ENCODE results near the gene PES1. TPM values are rescaled to one million over a fixed set of nuclear protein-coding genes. Genes with fewer than 3 reads are reported as not detected.
"Not testable (repeated sequence)": the region's sequence is repeated elsewhere in the genome, so short reads cannot be mapped to it uniquely, and the experiment has no call there.

PES1 gene
- total RNA-seq, 4 donors from 2014 or later: 45.3 to 67.0 (median 58.4) TPM

DNA sequence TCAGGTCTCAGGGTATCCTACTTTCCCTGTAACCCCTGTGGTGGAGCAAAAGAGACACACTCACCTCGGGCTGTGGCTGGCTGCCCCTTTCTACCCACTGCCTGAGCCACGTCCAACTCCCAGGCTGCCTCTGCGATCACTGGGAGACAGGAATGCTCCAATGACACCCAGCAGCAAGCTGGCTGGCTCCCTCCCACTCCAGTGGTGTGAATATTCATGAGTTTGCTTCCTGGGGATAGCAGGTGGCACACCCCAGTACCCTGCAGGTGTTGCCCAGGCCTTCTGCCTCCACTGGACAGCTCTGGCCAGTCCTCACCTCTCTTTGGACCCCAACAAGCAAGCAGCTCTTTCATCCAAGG lies 27.0 kb downstream of the PES1 start:
- 19 to 60% methylated on average over 1 to 2 of the region's 3 CpGs for WGBS, 2 donors
- TF ChIP-seq, protein P1, sequence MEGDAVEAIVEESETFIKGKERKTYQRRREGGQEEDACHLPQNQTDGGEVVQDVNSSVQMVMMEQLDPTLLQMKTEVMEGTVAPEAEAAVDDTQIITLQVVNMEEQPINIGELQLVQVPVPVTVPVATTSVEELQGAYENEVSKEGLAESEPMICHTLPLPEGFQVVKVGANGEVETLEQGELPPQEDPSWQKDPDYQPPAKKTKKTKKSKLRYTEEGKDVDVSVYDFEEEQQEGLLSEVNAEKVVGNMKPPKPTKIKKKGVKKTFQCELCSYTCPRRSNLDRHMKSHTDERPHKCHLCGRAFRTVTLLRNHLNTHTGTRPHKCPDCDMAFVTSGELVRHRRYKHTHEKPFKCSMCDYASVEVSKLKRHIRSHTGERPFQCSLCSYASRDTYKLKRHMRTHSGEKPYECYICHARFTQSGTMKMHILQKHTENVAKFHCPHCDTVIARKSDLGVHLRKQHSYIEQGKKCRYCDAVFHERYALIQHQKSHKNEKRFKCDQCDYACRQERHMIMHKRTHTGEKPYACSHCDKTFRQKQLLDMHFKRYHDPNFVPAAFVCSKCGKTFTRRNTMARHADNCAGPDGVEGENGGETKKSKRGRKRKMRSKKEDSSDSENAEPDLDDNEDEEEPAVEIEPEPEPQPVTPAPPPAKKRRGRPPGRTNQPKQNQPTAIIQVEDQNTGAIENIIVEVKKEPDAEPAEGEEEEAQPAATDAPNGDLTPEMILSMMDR (IDR thresholded peaks at IDR 0.05): no peak
- no peak for TF ChIP-seq POLR2A (IDR thresholded peaks at IDR 0.05)

DNA sequence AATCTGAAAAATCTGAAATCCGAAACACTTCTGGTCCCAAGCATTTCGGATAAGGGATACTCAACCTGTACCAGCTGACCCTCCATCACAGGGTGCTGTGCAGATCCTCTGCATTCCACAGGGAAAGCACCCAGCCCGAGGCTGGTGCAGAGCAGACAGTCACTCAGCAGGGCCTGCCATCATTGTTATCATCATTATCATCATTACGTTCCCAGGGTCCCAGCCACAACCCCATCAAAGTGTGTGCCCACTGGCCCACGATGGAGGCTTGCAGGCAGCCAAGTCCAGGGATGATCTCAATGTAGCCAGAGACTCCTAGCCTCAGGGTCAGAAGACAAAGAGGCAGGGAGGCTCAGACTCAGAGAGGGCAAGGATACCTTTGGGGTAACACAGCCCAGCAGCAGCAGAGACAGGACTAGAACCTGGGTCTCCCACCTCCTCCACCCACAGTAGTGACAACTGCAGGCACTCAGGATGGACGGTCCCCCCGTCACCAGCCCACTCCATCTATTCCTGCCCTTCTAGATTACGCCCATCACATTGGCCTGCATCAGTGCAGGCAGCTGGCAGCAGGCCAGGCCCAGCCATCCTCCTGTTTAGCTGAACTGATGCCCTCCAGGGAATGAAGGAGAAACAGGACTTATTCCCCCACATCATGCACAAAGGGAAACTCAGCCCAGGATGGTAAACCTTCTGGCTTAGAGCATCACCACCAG lies 27.5 kb downstream of the PES1 start:
- TF ChIP-seq POLR2A (IDR thresholded peaks at IDR 0.05): no peak
- TF ChIP-seq, protein P1 (IDR thresholded peaks at IDR 0.05): no peak
- 65 to 80% methylated on average over 4 to 8 of the region's 8 CpGs for WGBS, 2 donors
- DNase-seq: no peak
- Histone ChIP-seq H3K36me3 (no peaks in the 10 kb centered on the region), H3K4me1 (peaks cover 0 to 6% (median 0%) of the 10 kb centered on the region in 3 donors), H3K27me3 (peaks cover 0 to 5% (median 0%) of the 10 kb centered on the region in 4 donors), H3K4me3 (no peak overlapping the region), H3K27ac (no peak overlapping the region), H3K9me3 (no peaks in the 10 kb centered on the region)
- intact Hi-C loops (cut with DNase I): no loop called here

More for the DNA sequence above, 27.0 kb downstream of the PES1 start:
- Histone ChIP-seq H3K27ac (no peak overlapping the region), H3K4me1 (peaks cover 0 to 6% (median 0%) of the 10 kb centered on the region in 3 donors), H3K27me3 (peaks cover 0 to 5% (median 0%) of the 10 kb centered on the region in 4 donors), H3K36me3 (no peaks in the 10 kb centered on the region), H3K9me3 (no peaks in the 10 kb centered on the region), H3K4me3 (no peak overlapping the region)
- intact Hi-C loops (cut with DNase I): no loop called here
- no peak for DNase-seq

DNA sequence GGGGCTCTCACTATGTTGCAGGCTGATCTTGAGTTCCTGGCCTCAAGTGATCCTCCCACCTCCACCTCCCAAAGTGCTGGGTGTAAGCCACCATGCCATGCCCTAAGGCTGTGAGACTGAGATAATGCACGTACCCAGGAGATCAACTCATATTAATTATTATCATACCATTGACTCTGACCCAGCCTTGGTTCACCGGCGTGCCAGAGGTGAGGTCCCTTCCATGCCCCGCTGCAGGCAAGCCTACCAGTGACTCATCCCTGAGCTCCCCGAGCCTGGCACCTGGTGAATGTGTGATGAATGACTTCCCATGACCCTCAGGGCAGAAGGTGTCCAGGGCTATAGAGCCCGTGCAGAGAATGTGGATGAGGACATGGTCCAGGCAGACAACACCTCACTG lies 29.3 kb downstream of the PES1 start:
- Histone ChIP-seq H3K27me3 (peaks cover 0 to 5% (median 0%) of the 10 kb centered on the region in 4 donors), H3K9me3 (no peaks in the 10 kb centered on the region), H3K4me1 (peaks cover 0 to 6% (median 0%) of the 10 kb centered on the region in 3 donors), H3K27ac (no peak overlapping the region), H3K36me3 (no peaks in the 10 kb centered on the region), H3K4me3 (no peak overlapping the region)
- 18 to 26% methylated on average over 2 to 3 of the region's 6 CpGs for WGBS, 2 donors
- intact Hi-C loops (cut with DNase I): no loop called here
- TF ChIP-seq, protein P1 (IDR thresholded peaks at IDR 0.05): no peak
- TF ChIP-seq POLR2A (IDR thresholded peaks at IDR 0.05): no peak
- DNase-seq: no peak

DNA sequence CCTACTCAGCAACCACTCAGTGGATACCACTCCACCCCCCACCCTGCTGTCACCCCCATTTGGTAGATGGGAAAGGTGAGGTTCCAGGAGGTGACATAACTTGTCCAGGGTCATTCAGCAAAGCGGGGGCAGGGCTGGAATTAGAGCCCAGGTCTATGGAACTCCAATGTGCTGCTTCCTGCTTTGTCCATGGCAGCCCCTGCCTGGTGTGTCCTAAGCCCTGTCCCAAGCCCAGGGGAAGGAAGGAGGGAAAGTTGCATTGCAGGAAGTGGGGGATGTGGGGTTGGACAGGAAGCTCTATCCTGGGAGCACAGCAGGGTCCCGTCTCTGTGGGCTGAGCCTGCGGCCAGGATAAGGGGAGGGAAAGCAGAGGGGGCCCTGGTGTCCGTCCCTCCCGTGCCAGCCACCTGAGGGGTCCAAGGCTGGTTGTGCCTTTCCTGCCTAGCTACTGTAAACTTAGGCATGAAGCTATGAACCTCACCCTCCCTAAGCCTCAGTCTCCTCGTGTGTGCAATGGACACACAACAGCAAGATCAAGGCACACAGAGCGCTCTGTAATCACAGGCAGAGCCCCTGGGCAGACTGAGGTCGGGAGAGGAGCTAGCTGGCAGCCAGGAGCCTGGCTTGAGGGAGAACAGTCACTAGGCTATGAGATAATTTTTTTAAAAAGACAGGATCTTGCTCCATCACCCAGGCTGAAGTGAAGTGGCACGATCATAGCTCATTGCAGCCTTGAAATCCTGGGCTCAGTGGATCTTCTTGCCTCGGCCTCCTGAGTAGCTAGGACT lies 30.1 kb downstream of the PES1 start:
- intact Hi-C loops (cut with DNase I): no loop called here
- TF ChIP-seq, protein P1 (IDR thresholded peaks at IDR 0.05): no peak
- no peak for TF ChIP-seq POLR2A (IDR thresholded peaks at IDR 0.05)
- H3K27ac ChIP-seq: no peak overlapping the region
- H3K4me1 ChIP-seq: peaks cover 0 to 6% (median 0%) of the 10 kb centered on the region in 3 donors
- peaks cover 0 to 5% (median 0%) of the 10 kb centered on the region in 4 donors for H3K27me3 ChIP-seq
- WGBS, 2 donors: 59 to 70% methylated on average over 3 to 4 of the region's 10 CpGs
- no peak for DNase-seq
- H3K36me3 ChIP-seq: no peaks in the 10 kb centered on the region
- no peak overlapping the region for H3K4me3 ChIP-seq
- no peaks in the 10 kb centered on the region for H3K9me3 ChIP-seq

DNA sequence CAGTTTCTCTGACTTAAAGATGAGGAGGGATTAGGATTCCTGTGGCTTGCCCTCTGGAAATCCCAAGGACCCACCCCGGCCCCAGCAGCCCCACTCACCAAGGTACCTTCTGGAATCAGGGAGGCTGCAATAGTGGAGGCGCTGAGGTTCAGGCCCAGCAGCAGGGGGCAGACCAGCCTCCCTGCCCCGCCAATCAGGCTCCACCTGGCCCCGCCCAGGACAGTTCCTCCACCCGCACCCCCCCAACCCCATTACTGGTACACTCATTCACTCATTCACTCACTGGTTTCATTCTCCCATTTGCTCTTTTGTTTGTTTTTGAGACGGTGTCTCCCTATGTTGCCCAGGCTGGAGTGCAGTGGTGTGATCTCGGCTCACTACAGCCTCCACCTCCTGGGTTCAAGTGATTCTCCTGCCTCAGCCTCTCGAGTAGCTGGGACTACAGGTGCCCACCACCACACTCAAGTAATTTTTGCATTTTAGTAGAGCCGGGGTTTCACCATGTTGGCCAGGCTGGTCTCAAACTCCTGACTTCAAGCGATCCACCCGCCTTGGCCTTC lies 31.0 kb downstream of the PES1 start:
- DNase-seq; H3K27ac ChIP-seq; H3K4me1 ChIP-seq; intact Hi-C loops (cut with DNase I); H3K4me3 ChIP-seq; H3K9me3 ChIP-seq; H3K27me3 ChIP-seq; H3K36me3 ChIP-seq: not testable (repeated sequence)
- WGBS, 2 donors: 78 to 84% methylated on average over 7 to 10 of the region's 11 CpGs

Measured in esophagus squamous epithelium (tissue), 5 donors.